ENCODE results near the gene PTPN12.
A peak's percentile ranks its signal among the peaks of the same experiment; 100 is the strongest.
"Not testable (repeated sequence)": the region's sequence is repeated elsewhere in the genome, so short reads cannot be mapped to it uniquely, and the experiment has no call there.

Gene PTPN12

GRCh38 chr7:77537136-77537777, at the start of gene PTPN12:
TSS of gene PTPN12 (plus strand) at chr7:77537295. CDS start at chr7:77537547, 252 bp downstream.
- no peak for DNase-seq (ENCODE audit: low spot score)

DNA sequence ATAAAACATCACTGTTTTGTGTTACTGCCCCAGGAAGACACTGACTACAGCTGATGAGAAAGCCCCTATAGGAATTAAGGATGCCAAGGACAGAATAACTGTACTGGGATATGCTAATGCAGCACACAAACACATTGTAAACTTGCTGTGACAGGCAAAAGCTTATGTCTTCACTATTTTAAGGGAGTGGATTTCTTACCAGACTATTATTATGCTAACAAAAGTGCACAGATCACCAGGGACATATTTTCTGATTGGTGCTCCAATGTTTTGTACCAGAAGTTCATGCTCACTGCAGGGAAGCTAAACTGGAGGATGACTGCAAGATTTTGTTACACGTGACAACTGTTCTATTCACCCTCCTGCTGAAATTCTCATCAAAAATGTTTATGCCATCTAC, 48.1 kb upstream of the PTPN12 start:
- no peak for DNase-seq (ENCODE audit: low spot score)

DNA sequence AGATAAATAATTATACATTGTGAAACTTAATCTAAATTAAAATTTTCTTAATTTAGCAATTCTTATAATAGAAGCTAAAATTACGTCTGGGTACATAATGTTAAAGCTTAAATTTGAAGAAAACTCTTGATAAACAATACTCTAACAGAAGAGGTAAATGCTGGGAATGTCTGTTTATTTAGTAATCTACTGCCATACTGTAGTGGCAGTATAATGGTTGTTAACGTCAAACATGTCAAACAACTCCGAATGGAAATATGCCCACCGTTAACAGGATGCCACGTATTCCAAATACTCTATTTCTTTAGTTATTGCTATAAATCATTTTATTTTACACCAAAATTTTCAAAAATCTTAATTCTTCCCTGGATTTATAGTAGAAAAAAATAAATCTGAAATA, 40.0 kb upstream of the PTPN12 start:
- no peak for DNase-seq (ENCODE audit: low spot score)

DNA sequence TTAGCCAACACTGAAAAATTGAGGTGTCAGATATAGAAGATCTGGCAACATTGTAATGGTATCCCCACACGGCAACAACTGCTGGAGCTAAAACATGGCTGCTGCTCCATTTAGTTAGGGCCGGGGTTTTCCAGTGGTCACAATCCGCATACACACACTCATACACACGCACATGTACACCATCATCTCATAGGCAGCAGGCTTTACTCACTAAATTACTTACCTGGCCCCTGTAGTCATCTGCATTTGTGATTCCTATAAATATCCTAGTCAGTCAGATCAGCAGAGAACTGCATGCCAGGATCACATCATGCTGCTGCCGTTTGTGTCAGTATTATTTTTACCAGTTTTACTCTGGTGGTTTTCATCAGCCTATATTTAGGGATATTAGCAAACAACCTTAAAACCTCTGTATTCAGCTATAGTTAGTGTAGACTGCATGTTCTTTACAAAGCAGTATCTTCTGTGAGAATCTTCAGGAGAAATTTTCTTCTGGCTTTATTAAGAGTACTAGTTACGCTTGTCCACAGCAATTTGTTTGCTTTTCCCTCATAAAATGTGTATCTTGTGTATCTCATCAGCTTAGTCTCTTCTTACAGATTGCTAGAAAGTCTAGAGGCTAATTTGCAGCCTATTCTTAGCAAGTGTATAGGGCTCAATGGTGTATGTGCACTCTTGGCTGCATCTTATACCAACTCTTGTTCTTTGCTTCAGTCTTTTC, 38.3 kb upstream of the PTPN12 start:
- DNase-seq (ENCODE audit: low spot score) = no peak

DNA sequence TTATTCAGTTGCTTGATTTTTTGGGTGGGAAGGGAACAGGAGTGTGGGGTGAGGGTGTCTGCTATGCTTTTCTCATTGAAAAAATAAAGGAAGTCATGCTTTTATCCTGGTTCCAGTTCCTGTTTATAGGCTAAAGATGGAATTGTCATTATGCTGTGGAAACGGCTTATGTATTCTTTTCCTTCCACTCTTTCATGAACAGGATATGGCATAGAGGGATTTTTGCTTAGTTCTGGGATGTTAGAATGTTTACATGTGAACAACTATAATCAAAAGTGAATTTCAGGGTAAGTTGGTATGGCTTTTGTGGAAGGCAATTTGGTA, 35.9 kb upstream of the PTPN12 start:
- no peak for DNase-seq (ENCODE audit: low spot score)

- DNase-seq (ENCODE audit: low spot score) = no peak
These were observed 32.1 kb upstream of the PTPN12 start for GRCh38 chr7:77504951-77505350.

GRCh38 chr7:77506899-77507298, 30.2 kb upstream of the PTPN12 start:
- DNase-seq (ENCODE audit: low spot score) = no peak

GRCh38 chr7:77513002-77513670, 24.0 kb upstream of the PTPN12 start:
- DNase-seq (ENCODE audit: low spot score) = not testable (repeated sequence)

DNA sequence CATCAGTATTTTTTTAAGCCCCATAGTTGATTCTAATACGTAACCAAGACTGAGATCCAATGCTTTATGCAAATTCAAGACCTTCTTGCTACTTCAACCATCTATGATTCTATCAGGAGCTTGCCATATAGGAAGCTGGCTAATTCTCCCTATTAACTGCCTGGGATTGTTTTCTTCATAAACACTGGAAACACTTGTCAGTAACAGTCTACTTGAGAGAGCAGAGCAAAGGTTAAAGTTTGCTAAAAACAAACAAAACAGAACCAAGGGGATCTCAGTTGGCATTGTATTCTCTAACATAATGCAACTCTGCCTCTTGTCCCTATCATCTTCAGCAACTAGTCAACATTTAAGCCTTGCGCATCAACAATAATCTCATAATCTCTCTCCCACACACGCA, 21.0 kb upstream of the PTPN12 start:
- no peak for DNase-seq (ENCODE audit: low spot score)

DNA sequence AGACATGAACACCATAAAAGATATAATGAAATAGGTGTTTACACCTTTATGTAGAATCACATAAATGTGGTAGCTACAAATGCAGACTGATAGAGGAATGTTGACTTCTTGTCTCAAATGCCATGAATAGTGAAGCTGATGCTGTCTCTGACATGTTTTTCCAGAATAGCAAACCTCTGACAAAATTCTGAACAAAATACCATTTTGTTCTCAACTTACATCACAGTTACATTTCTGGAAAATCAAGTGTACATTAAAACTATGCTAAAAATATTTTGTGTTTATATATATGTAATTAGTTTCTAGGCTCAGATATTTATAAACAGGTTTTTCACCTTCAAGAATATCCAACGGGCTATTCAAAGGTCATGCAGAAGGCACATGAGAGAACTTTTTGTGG, 16.8 kb upstream of the PTPN12 start:
- no peak for DNase-seq (ENCODE audit: low spot score)

DNA sequence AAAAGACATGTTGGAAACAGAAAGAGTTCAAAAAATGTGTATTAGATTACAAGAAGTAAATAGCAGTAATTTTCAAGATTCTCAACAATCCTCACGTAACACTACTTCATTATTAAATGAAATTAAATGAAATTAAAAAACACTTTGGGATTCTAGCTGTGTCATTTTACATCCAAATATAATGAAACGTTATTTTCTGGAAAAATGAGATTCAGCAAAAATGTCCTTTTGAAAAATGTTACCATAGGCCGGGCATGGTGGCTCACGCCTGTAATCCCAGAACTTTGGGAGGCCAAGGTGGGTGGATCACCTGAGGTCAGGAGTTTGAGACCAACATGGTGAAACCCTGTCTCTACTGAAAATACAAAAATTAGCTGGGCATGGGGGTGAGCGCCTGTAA, 15.6 kb upstream of the PTPN12 start:
- DNase-seq (ENCODE audit: low spot score) = not testable (repeated sequence)

DNA sequence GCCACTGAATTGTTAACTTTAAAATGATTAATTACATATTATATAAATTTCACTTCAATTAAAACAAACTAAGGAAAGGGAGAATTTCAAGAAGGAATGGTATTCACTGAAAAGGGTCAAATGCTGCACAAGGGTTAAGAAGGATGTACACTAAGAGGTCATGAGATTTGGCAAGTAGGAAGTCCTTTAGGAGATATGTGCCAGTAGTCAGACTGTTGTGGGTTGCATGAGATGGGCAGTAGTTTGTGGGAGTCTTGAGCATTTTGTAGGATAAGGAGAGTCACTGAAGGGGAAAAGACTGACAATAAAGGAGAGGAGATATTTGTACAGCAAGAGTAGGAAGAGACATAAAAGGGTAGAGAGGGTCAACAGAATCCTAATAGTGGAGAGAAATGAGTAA, 12.4 kb upstream of the PTPN12 start:
- DNase-seq (ENCODE audit: low spot score) = no peak

GRCh38 chr7:77525231-77525630, 11.9 kb upstream of the PTPN12 start:
- DNase-seq (ENCODE audit: low spot score) = peak; percentile 69

DNA sequence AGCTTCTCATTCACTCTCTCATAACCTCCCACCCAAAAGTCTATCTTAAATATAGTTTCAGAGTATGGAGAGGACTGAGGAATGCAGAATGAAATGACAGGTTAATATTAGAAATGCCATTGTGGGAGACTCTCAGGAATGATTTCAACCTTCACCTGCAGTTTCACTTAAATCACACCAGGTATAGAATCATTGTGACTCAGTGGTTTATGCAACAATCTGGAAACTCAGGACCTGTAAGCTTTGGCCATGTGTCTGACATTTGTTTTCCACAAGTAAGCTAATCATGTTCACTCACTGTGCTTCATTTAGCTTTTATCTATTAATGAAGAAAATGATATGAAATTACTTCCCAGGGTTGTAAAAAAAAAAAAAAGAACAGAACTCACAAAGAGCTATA, 8.7 kb upstream of the PTPN12 start:
- no peak for DNase-seq (ENCODE audit: low spot score)

- no peak for DNase-seq (ENCODE audit: low spot score)
These were observed 7.8 kb upstream of the PTPN12 start for GRCh38 chr7:77529279-77529678.

DNA sequence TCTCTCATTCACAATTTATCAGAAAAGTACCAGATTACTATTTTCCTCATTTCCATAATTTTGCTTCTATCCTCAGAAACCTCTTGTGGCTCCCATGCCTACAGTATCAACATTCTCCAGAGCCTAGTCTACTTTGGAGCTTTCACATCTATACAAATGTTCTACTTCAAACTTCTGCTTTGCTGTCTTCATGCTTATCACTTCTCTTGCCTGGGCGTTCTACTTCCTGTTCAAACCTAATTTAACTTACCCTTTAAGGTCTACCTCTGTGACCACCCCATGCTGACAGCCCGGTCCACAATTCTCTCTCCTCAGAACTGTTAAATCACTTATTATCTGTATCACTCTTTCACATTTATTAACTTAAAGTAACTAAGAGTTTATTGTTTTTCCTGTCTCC, 6.1 kb upstream of the PTPN12 start:
- no peak for DNase-seq (ENCODE audit: low spot score)

DNA sequence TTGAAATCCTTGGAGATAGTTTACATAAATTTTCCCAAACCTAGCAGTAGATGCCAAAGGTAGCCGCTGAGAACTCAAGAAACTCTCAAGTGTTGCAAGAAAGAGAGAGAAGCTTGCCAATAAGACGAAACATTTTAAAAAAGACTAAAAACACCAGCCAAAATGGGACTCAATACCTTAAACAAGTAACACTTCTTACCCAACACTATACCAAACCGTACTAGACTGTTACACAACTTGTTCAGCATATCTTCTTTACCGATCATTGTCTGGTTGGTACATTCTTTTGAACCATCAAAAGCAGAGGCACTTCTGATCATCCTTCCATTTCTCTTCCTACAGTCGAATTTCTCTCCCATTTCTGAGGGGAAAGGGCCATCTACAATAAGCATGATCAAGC, 4.8 kb upstream of the PTPN12 start:
- no peak for DNase-seq (ENCODE audit: low spot score)

DNA sequence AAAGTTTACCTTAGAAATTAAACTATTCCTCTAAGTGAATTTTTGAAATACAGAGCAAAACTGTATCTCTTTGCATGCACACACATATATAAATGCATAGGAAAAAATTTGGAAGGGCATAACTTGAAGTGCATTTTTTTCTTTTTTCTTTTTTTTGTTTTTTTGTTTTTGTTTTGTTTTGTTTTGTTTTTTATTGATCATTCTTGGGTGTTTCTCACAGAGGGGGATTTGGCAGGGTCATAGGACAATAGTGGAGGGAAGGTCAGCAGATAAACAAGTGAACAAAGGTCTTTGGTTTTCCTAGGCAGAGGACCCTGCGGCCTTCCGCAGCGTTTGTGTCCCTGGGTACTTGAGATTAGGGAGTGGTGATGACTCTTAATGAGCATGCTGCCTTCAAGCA, 4.4 kb upstream of the PTPN12 start:
- DNase-seq (ENCODE audit: low spot score) = not testable (repeated sequence)

- not testable (repeated sequence) for DNase-seq (ENCODE audit: low spot score)
These were observed 3.0 kb upstream of the PTPN12 start for GRCh38 chr7:77534046-77534445.

GRCh38 chr7:77536017-77536412, 1.1 kb upstream of the PTPN12 start:
- no peak for DNase-seq (ENCODE audit: low spot score)

- DNase-seq (ENCODE audit: low spot score) = peak; percentile 95
These were observed 521 bp upstream of the PTPN12 start for GRCh38 chr7:77536413-77537135.

- peak; percentile 54 for DNase-seq (ENCODE audit: low spot score)
These were observed 734 bp downstream of the PTPN12 start for GRCh38 chr7:77537778-77538280.

Measured in RKO (cell line).